Measurements from ENCODE around the gene MARCHF7. TPM values are rescaled to one million over a fixed set of nuclear protein-coding genes. Genes with fewer than 3 reads are reported as not detected.

Gene MARCHF7
- total and polyA plus RNA-seq, 7 donors: 51.2 to 104 (median 83.9) TPM

DNA sequence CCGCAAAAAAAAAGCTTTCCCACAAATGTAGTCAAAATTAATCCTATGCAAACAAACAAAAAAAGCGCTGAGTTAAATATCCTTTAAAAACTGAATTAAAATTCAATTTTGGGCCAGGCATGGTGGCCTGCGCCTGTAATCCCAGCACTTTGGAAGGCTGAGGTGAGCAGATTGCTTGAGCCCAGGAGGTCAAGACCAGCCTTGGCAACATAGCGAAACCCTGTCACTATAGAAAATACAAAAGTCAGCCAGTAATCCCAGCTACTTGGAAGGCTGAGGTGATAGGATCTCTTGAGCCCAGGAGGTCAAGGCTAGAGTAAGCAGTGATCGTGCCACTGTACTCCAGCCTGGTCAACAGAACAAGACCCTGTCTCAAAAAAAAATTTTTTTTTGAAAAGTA, 8.8 kb upstream of the MARCHF7 start:
- H3K36me3 ChIP-seq (ENCODE audit: insufficient read depth in 1 of 2, low read depth in 1 of 2): peaks cover 0 to 5% of the 10 kb centered on the region in 2 donors
- no peaks in the 10 kb centered on the region for H3K4me1 ChIP-seq
- no peaks in the 10 kb centered on the region for H3K27me3 ChIP-seq (ENCODE audit: insufficient read depth in 3 of 3, low read length in 2 of 3)
- no peak overlapping the region for H3K27ac ChIP-seq
- ATAC-seq: no peak
- no peak for DNase-seq
- TF ChIP-seq, protein P1, sequence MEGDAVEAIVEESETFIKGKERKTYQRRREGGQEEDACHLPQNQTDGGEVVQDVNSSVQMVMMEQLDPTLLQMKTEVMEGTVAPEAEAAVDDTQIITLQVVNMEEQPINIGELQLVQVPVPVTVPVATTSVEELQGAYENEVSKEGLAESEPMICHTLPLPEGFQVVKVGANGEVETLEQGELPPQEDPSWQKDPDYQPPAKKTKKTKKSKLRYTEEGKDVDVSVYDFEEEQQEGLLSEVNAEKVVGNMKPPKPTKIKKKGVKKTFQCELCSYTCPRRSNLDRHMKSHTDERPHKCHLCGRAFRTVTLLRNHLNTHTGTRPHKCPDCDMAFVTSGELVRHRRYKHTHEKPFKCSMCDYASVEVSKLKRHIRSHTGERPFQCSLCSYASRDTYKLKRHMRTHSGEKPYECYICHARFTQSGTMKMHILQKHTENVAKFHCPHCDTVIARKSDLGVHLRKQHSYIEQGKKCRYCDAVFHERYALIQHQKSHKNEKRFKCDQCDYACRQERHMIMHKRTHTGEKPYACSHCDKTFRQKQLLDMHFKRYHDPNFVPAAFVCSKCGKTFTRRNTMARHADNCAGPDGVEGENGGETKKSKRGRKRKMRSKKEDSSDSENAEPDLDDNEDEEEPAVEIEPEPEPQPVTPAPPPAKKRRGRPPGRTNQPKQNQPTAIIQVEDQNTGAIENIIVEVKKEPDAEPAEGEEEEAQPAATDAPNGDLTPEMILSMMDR (IDR thresholded peaks at IDR 0.05): no peak
- 97 to 99% (median 97%) methylated on average over 5 of the region's 5 CpGs for WGBS, 3 donors
- intact Hi-C loops (cut with DNase I): no loop called here
- H3K9me3 ChIP-seq: no peaks in the 10 kb centered on the region
- no peak overlapping the region for H3K4me3 ChIP-seq

- TF ChIP-seq, protein P1 (IDR thresholded peaks at IDR 0.05): no peak
- ATAC-seq (no peak), DNase-seq (no peak)
- no peaks in the 10 kb centered on the region for H3K36me3 ChIP-seq (ENCODE audit: insufficient read depth in 1 of 2, low read depth in 1 of 2)
- H3K27me3 ChIP-seq (ENCODE audit: insufficient read depth in 3 of 3, low read length in 2 of 3): no peaks in the 10 kb centered on the region
- H3K9me3 ChIP-seq: no peaks in the 10 kb centered on the region
- peaks cover 6% of the 10 kb centered on the region for H3K4me1 ChIP-seq
- WGBS, 3 donors: 71 to 87% (median 74%) methylated on average over 10 of the region's 10 CpGs
- no peak overlapping the region for H3K4me3 ChIP-seq
- H3K27ac ChIP-seq: no peak overlapping the region
- intact Hi-C loops (cut with DNase I): no loop called here
Observed at GRCh38 chr2:159706385-159706980, 5.8 kb upstream of the MARCHF7 start.

GRCh38 chr2:159708066-159708760, 4.1 kb upstream of the MARCHF7 start:
- Histone ChIP-seq H3K9me3 (no peaks in the 10 kb centered on the region), H3K36me3 (ENCODE audit: insufficient read depth in 1 of 2, low read depth in 1 of 2) (no peaks in the 10 kb centered on the region), H3K4me3 (no peak overlapping the region), H3K4me1 (peaks cover 7% of the 10 kb centered on the region), H3K27me3 (ENCODE audit: insufficient read depth in 3 of 3, low read length in 2 of 3) (no peaks in the 10 kb centered on the region), H3K27ac (no peak overlapping the region)
- DNase-seq (no peak), ATAC-seq (no peak)
- 96 to 99% (median 98%) methylated on average over 5 of the region's 5 CpGs for whole genome bisulfite sequencing, 3 donors
- TF ChIP-seq, protein P1 (IDR thresholded peaks at IDR 0.05): no peak
- intact Hi-C loops (cut with DNase I): no loop called here

GRCh38 chr2:159710601-159711180, 1.6 kb upstream of the MARCHF7 start:
- intact Hi-C loops (cut with DNase I): loop anchor here in 1 of 2 donors (5.0 kb wide), 1 partner anchor 428 kb away; no protein-coding TSS in a partner anchor

More at GRCh38 chr2:159710601-159711180, 1.6 kb upstream of the MARCHF7 start:
- peak overlapping the region; percentile 98 for H3K27ac ChIP-seq
- DNase-seq (no peak), ATAC-seq (no peak)
- peaks cover 23% of the 10 kb centered on the region for H3K4me1 ChIP-seq
- no peaks in the 10 kb centered on the region for H3K27me3 ChIP-seq (ENCODE audit: insufficient read depth in 3 of 3, low read length in 2 of 3)
- peak overlapping the region; percentile 87 for H3K4me3 ChIP-seq
- H3K36me3 ChIP-seq (ENCODE audit: insufficient read depth in 1 of 2, low read depth in 1 of 2): peaks cover 0 to 5% of the 10 kb centered on the region in 2 donors
- H3K9me3 ChIP-seq: no peaks in the 10 kb centered on the region
- 70 to 80% (median 76%) methylated on average over 5 of the region's 5 CpGs for WGBS, 3 donors
- TF ChIP-seq, protein P1 (IDR thresholded peaks at IDR 0.05): no peak
